ENCODE measurements around the gene WDR1. TPM values are rescaled to one million over a fixed set of nuclear protein-coding genes. Genes with fewer than 3 reads are reported as not detected.

The WDR1 gene
- total and polyA plus RNA-seq, 10 of the 15 experiments (the other 5 are each of a cell fraction or from before 2014, with no cell fraction given) = 28.5 to 397 (median 290) TPM

DNA sequence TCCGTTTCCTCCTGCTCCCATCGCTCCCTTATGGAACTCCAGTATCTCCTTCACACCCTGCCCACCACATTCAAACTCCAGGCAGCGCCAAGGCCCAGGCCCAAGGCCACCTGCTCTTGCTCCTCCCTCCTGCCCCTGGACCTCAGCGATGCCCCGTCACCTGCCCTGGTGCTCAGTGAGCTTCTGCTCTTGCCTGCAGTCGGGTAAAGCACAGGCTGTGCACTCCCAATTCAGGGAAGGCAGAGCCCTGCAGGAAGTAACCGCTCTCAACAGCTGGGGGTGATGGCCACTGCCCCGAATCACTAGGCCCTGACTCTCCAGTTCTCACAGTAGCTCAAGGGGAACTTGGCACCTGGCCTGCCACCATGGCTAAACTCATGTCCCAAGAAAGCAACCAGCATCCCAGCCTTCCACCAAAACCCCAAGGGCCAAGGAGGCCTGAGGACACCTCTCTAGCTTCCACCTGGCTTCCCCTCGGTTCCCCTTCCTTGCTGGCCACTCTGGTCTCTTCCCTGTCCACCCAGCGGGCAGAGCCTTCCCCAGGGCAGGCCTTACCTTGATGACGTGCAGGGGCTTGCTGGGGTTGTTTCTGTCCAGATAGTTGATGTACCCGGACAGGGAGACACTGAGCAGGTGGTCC, 29.3 kb downstream of the WDR1 start:
- no peak overlapping the region for H2AFZ ChIP-seq (ENCODE audit: control insufficient read depth, low read depth, low read length)
- no peak for ATAC-seq
- H4K20me1 ChIP-seq (ENCODE audit: control insufficient read depth, insufficient read depth) = peaks cover 2% of the 10 kb centered on the region
- H3K4me3 ChIP-seq = no peak overlapping the region
- DNase-seq (ENCODE audit: low read depth, low spot score) = no peak
- H3K27ac ChIP-seq (ENCODE audit: control insufficient read depth, insufficient read depth) = no peak overlapping the region
- in situ Hi-C loops (cut with MboI) (no loop called here), intact Hi-C loops (cut with micrococcal nuclease; ENCODE audit: unreplicated experiment) (no loop called here)
- H3K9me3 ChIP-seq (replicated peaks; ENCODE audit: control insufficient read depth, insufficient read depth, low read length) = no peaks in the 10 kb centered on the region
- ChIA-PET RAD21 (ENCODE audit: unreplicated experiment) (no interaction called here), POLR2A (no interaction called here), SMC1A (ENCODE audit: uncharacterized antibody, unreplicated experiment) (no interaction called here), CTCF (no interaction called here)
- 88% methylated on average over 11 of the region's 12 CpGs for WGBS (ENCODE audit: insufficient coverage, insufficient replicate concordance, low lambda C conversion rate, missing lambda C conversion rate)
- TF ChIP-seq, protein P1, sequence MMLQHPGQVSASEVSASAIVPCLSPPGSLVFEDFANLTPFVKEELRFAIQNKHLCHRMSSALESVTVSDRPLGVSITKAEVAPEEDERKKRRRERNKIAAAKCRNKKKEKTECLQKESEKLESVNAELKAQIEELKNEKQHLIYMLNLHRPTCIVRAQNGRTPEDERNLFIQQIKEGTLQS (IDR thresholded peaks at IDR 0.05; ENCODE audit: borderline replicate concordance, extremely low read depth, low read depth, low read length) = no peak
- TF ChIP-seq TCF7 (IDR thresholded peaks at IDR 0.05; ENCODE audit: borderline replicate concordance) (no peak), HDAC6 (IDR thresholded peaks at IDR 0.05; ENCODE audit: unreplicated experiment) (no peak)
- H3K79me2 ChIP-seq (ENCODE audit: control insufficient read depth, insufficient read depth, low read length) = peaks cover 7% of the 10 kb centered on the region
- no peak overlapping the region for H3K9ac ChIP-seq (ENCODE audit: control insufficient read depth, insufficient read depth, low read length)
- no peaks in the 10 kb centered on the region for H3K27me3 ChIP-seq (replicated peaks in 1 of 2; ENCODE audit: control insufficient read depth in 2 of 2, insufficient read depth in 2 of 2, low read length in 1 of 2)
- no peak for FAIRE-seq
- H3K4me2 ChIP-seq (ENCODE audit: control insufficient read depth, insufficient read depth) = no peak overlapping the region
- no TSS peak for BruUV-seq (replicated peaks)
- H3K36me3 ChIP-seq (ENCODE audit: control insufficient read depth in 2 of 2, insufficient read depth in 2 of 2, low read length in 1 of 2) = peaks cover 68 to 79% of the 10 kb centered on the region in 2 experiments
- H3K4me1 ChIP-seq (ENCODE audit: control insufficient read depth, insufficient read depth, low read length) = no peaks in the 10 kb centered on the region

DNA sequence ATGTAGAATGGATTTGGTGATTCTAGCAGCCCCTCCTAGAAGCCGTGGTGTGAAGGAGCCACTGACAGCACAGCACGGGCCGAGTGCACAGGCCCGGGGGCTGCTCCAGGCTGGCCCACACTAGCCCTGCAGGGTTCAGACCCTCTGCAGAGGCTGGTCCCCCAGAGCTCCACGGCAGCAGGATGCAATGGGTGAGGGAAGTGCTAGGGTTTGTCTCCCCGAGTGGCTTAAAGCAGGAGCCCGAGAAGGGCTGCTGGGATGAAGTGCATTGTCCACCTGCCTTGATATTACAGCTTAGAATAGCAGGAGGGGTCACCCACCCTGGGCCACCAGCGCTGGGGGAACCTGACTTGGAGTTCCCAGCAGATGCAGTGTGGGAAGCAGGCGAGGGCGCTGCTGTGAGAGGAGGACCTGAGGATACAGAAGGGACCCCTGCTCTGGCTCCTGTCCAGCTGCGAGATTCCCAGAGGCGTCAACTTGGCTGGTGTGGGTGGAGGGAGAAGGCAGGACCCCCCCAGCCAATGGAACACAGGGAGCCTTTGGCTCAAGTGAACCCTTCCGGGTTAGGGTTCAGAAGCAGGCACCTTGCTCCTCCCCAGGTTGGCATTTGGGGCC, 30.0 kb downstream of the WDR1 start:
- FAIRE-seq = no peak
- ChIA-PET POLR2A (no interaction called here), CTCF (no interaction called here), SMC1A (ENCODE audit: uncharacterized antibody, unreplicated experiment) (no interaction called here), RAD21 (ENCODE audit: unreplicated experiment) (no interaction called here)
- no peak overlapping the region for H3K27ac ChIP-seq (ENCODE audit: control insufficient read depth, insufficient read depth)
- H3K4me1 ChIP-seq (ENCODE audit: control insufficient read depth, insufficient read depth, low read length) = no peaks in the 10 kb centered on the region
- H3K4me2 ChIP-seq (ENCODE audit: control insufficient read depth, insufficient read depth) = no peak overlapping the region
- 91% methylated on average over 12 of the region's 13 CpGs for WGBS (ENCODE audit: insufficient coverage, insufficient replicate concordance, low lambda C conversion rate, missing lambda C conversion rate)
- H3K9ac ChIP-seq (ENCODE audit: control insufficient read depth, insufficient read depth, low read length) = no peak overlapping the region
- TF ChIP-seq IRF4 (IDR thresholded peaks at IDR 0.05; ENCODE audit: low read depth, low read length) = no peak
- TF ChIP-seq POLR2AphosphoS5 (IDR thresholded peaks at IDR 0.05; ENCODE audit: low read length) = peak; percentile 15; the same call in 1 of the 2 replicates
- H3K9me3 ChIP-seq (replicated peaks; ENCODE audit: control insufficient read depth, insufficient read depth, low read length) = no peaks in the 10 kb centered on the region
- H3K4me3 ChIP-seq = no peak overlapping the region
- H3K27me3 ChIP-seq (replicated peaks in 1 of 2; ENCODE audit: control insufficient read depth in 2 of 2, insufficient read depth in 2 of 2, low read length in 1 of 2) = no peaks in the 10 kb centered on the region
- in situ Hi-C loops (cut with MboI) = no loop called here
- H3K79me2 ChIP-seq (ENCODE audit: control insufficient read depth, insufficient read depth, low read length) = peaks cover 2% of the 10 kb centered on the region
- intact Hi-C loops (cut with micrococcal nuclease; ENCODE audit: unreplicated experiment) = no loop called here
- peaks cover 67 to 79% of the 10 kb centered on the region in 2 experiments for H3K36me3 ChIP-seq (ENCODE audit: control insufficient read depth in 2 of 2, insufficient read depth in 2 of 2, low read length in 1 of 2)
- no peak overlapping the region for H2AFZ ChIP-seq (ENCODE audit: control insufficient read depth, low read depth, low read length)
- DNase-seq (ENCODE audit: low read depth, low spot score) = no peak
- BruUV-seq (replicated peaks) = no TSS peak
- H4K20me1 ChIP-seq (ENCODE audit: control insufficient read depth, insufficient read depth) = peaks cover 2% of the 10 kb centered on the region
- ATAC-seq = no peak

All from GM12878 (cell line).